ENCODE results near the gene CLASP1.

CLASP1 gene

GRCh38 chr2:121295911-121296650 lies 353.2 kb downstream of the CLASP1 start:
- H3K27ac ChIP-seq, result no peak overlapping the region
- no peak for TF ChIP-seq ZFX (IDR thresholded peaks at IDR 0.05)
- no peak for TF ChIP-seq CTCF (conservative IDR thresholded peaks at IDR 0.05)

GRCh38 chr2:121294881-121295840 lies 354.1 kb downstream of the CLASP1 start:
- TF ChIP-seq CTCF (conservative IDR thresholded peaks at IDR 0.05) (no peak), ZFX (IDR thresholded peaks at IDR 0.05) (no peak)
- no peak overlapping the region for H3K27ac ChIP-seq

- H3K27ac ChIP-seq, result no peak overlapping the region
- TF ChIP-seq ZFX (IDR thresholded peaks at IDR 0.05) (no peak), CTCF (conservative IDR thresholded peaks at IDR 0.05) (no peak)
Measured at GRCh38 chr2:121293450-121294325, 355.6 kb downstream of the CLASP1 start.

GRCh38 chr2:121291251-121291580 lies 358.0 kb downstream of the CLASP1 start:
- TF ChIP-seq ZFX (IDR thresholded peaks at IDR 0.05) (no peak), CTCF (conservative IDR thresholded peaks at IDR 0.05) (no peak)
- H3K27ac ChIP-seq, result no peak overlapping the region

GRCh38 chr2:121289271-121289670 lies 360.0 kb downstream of the CLASP1 start:
- H3K27ac ChIP-seq, result no peak overlapping the region
- TF ChIP-seq ZFX (IDR thresholded peaks at IDR 0.05) (no peak), CTCF (conservative IDR thresholded peaks at IDR 0.05) (no peak)

- H3K27ac ChIP-seq, result no peak overlapping the region
- TF ChIP-seq CTCF (conservative IDR thresholded peaks at IDR 0.05) (no peak), ZFX (IDR thresholded peaks at IDR 0.05) (no peak)
Measured at GRCh38 chr2:121288454-121289231, 360.6 kb downstream of the CLASP1 start.
